ENCODE data around the gene NT5DC3.

DNA sequence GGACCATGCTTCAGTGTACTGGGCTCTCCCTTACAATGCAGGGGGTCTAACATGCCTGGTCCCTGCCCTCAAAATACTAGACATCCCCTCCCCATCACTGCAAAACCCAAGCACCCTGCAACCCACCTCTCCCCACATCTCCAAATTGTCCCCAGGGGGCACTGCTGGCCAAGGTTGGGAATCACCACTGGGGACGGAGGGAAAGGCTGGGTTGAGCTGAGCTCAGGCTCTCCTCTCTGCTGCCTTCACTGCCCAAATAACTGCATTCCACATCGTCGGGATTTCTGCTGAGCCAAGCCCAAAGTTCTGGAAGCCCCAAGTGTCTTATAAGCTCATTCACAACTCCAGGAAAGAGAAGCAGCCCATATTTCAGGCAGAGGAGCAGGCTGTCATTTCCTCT is 69.6 kb downstream of the NT5DC3 start:
- TF ChIP-seq, protein P1, sequence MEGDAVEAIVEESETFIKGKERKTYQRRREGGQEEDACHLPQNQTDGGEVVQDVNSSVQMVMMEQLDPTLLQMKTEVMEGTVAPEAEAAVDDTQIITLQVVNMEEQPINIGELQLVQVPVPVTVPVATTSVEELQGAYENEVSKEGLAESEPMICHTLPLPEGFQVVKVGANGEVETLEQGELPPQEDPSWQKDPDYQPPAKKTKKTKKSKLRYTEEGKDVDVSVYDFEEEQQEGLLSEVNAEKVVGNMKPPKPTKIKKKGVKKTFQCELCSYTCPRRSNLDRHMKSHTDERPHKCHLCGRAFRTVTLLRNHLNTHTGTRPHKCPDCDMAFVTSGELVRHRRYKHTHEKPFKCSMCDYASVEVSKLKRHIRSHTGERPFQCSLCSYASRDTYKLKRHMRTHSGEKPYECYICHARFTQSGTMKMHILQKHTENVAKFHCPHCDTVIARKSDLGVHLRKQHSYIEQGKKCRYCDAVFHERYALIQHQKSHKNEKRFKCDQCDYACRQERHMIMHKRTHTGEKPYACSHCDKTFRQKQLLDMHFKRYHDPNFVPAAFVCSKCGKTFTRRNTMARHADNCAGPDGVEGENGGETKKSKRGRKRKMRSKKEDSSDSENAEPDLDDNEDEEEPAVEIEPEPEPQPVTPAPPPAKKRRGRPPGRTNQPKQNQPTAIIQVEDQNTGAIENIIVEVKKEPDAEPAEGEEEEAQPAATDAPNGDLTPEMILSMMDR (IDR thresholded peaks at IDR 0.05; ENCODE audit: low read length): no peak
- no peak for TF ChIP-seq EZH2 (IDR thresholded peaks at IDR 0.05; ENCODE audit: borderline replicate concordance, low read length)

Measured in OCI-LY1 (cell line).